Fibroblast of the aortic adventitia (primary cell): ENCODE measurements around the gene RNF145. TPM values are rescaled to one million over a fixed set of nuclear protein-coding genes. Genes with fewer than 3 reads are reported as not detected.

Experiments used
- DNase-seq: peaks from one replicate; pipeline ENCODE4 v3.0.0-alpha.2; 2010; ENCODE audit warnings: low read depth
- H3K4me3 ChIP-seq: 2 replicates; pipeline ENCODE4 v1.5.1; 2011; ENCODE audit warnings: low read depth, mild to moderate bottlenecking, control low read depth, low read length, moderate library complexity
- total RNA-seq: library from RNA; depleted of rRNA; stranded (reverse); fragments of >200 nt; gene quantifications from 2 replicates; pipeline ENCODE4 v1.2.3, GENCODE V29; 2012; ENCODE audit warnings: low replicate concordance
- TF ChIP-seq, protein P1 (sequence below): IDR thresholded peaks from 2 replicates; pipeline ENCODE4 v1.5.1; 2011; ENCODE audit warnings: mild to moderate bottlenecking, low read length, control low read depth, inconsistent platforms; ENCODE audit not compliant: insufficient read depth

Gene RNF145, protein sequence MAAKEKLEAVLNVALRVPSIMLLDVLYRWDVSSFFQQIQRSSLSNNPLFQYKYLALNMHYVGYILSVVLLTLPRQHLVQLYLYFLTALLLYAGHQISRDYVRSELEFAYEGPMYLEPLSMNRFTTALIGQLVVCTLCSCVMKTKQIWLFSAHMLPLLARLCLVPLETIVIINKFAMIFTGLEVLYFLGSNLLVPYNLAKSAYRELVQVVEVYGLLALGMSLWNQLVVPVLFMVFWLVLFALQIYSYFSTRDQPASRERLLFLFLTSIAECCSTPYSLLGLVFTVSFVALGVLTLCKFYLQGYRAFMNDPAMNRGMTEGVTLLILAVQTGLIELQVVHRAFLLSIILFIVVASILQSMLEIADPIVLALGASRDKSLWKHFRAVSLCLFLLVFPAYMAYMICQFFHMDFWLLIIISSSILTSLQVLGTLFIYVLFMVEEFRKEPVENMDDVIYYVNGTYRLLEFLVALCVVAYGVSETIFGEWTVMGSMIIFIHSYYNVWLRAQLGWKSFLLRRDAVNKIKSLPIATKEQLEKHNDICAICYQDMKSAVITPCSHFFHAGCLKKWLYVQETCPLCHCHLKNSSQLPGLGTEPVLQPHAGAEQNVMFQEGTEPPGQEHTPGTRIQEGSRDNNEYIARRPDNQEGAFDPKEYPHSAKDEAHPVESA
- 35.2 and 42.9 TPM in 2 replicates for total RNA-seq

DNA sequence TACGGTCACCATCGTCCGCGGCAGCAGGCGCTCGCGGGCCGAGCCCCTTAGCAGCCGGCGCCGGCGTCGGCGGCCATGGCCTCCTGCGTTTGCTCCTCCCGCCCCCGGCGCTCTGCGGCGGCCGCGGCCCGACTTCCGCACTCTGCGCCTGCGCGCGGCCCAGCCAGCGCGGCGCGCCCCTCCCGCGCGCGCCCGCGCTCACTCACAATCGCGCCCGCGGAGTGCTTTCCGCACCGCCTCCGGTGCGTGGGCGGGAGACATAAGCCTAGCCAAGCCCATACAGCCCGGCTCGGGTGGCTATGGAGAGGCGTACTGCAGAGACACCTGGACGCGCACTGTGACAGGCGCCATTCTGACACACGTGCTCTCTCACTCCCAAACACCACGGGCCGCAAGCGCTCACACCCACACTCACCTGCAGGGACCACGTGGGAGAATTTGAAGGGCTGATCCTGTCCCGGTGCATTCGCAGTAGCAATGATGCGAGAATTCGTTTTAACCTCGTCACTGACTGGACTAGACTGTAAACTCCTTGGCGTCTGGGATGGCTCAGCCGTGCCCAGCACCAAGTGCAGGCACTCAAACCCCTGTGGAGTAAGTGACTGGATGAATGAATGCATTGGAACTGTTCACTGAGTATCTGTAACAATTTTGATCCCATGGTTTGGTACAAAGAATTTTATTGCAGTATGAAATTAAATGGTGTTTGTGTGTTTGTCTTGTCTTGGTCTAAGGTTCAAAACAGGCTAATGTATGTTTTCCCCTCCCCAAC, at the start of gene RNF145:
TSS of gene RNF145 (minus strand) at position 116 of the 772 bp plus-strand sequence. CDS start 5,936 bp downstream, outside the sequence.
- TF ChIP-seq, protein P1, sequence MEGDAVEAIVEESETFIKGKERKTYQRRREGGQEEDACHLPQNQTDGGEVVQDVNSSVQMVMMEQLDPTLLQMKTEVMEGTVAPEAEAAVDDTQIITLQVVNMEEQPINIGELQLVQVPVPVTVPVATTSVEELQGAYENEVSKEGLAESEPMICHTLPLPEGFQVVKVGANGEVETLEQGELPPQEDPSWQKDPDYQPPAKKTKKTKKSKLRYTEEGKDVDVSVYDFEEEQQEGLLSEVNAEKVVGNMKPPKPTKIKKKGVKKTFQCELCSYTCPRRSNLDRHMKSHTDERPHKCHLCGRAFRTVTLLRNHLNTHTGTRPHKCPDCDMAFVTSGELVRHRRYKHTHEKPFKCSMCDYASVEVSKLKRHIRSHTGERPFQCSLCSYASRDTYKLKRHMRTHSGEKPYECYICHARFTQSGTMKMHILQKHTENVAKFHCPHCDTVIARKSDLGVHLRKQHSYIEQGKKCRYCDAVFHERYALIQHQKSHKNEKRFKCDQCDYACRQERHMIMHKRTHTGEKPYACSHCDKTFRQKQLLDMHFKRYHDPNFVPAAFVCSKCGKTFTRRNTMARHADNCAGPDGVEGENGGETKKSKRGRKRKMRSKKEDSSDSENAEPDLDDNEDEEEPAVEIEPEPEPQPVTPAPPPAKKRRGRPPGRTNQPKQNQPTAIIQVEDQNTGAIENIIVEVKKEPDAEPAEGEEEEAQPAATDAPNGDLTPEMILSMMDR: no peak
- H3K4me3 ChIP-seq: peak within 1 kb of the TSS; percentile 89
- peak; percentile 79 for DNase-seq

DNA sequence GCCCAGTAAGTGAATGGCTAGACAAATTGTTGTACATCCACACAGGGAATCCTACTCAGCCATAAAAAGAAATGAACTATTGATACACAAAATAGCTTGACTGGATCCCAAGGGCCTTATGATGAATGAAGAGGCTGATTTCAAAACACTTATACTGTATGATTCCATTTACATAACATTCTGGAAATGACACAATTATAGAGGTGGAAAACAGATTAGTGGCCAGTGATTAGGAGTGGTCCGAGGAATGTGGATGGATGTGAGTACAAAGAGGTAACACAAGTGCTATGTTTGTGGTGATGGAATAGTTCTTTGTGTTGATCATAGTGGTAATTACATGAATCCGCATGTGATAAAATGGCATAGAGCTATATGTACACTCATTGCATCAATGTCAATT, 49.0 kb upstream of the RNF145 start:
- DNase-seq: no peak
- H3K4me3 ChIP-seq: no peak overlapping the region
- TF ChIP-seq, protein P1: no peak

DNA sequence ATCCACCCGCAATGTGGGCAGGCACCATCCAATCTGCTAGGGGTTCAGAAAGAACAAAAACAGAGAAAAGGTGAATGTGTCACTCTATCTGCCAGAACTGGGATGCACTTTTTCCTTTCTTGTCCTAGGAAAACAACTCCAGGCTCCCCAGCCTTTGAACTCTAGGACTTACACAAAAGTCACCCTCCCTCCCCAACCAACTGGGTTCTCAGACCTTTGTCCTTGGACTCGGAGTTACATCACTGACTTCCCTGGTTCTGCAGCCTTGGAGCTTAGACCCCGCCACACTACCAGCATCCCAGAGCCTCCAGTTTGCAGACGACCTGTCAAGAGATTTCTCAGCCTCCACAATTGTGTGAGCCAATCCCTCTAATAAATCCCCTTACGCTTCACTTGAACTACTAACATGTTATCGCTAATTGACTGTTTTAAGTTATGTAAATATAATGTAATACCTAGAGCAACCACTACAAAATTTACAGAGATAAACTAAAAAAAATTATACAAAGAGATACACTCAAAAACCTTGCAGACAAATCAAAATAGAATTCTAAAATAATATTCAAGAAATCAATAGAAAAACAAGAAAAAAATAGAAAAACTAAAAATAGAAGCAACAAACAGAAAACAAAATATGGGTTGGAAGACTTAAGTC, 48.4 kb upstream of the RNF145 start:
- no peak for DNase-seq
- TF ChIP-seq, protein P1: peak; percentile 1
- H3K4me3 ChIP-seq: no peak overlapping the region

DNA sequence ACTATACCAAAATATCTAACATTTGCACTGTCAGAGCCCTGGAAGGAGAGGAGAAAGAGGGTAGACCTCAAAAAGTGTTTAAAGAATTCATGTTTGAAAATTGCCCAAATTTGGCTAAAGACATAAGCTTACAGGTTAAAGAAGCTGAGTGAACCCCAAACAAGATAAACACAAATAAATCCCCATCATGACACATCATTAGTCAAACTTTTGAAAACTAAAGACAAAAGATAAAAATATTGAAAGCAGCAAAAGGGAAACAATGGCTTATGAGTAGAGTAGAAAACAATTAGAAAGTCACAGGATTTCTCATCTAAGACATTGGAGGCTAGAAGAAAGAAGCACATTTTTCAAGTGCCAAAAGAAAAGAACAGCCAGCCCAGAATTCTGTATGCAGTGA, 47.7 kb upstream of the RNF145 start:
- DNase-seq: no peak
- TF ChIP-seq, protein P1: no peak
- no peak overlapping the region for H3K4me3 ChIP-seq

DNA sequence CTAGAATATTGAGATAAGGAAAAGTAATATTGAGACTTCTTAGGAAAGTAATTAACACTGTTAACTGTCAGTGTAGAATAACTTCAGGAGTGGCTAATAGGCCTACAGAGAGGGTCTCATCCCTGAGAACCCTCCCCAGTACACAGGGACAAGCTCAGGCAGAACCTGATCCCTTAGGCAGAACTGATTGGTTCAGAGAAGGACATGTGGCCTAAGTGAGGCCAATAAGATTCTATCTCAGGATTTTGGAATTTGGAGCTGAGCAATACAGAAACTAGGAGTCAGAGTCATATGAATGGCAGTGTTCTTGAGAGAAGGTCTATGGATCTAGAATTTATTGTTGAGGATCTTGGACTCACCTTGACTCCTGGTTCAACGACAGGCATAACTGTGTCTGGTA, 42.8 kb upstream of the RNF145 start:
- H3K4me3 ChIP-seq: no peak overlapping the region
- no peak for DNase-seq
- TF ChIP-seq, protein P1: no peak

DNA sequence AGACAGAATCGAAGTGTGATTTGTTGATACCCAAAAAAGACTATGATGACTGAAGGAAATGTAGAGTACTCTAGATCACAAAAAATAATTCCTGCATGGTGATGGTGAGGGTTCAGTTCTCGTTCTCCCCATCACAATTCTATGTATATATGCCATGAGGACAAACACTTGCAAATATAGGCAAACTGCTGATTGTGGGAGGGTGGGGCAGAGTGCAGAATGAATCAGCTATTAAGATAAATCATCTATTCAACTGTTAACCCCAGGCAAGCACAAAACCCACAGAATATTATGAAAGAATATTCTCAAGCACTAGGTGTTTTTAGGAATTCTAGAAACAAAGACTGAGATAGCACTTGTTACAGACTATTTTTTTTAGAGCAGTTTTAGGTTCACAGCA, 39.8 kb upstream of the RNF145 start:
- no peak overlapping the region for H3K4me3 ChIP-seq
- TF ChIP-seq, protein P1: no peak
- no peak for DNase-seq
